HG03575 (cell line): Measurements from ENCODE around the gene WDR77.

Source experiments
- ATAC-seq: cut with Tn5 transposase; IDR thresholded peaks from one replicate; pipeline ENCODE4 v1.9.1; 2021; ENCODE audit not compliant: unreplicated experiment, insufficient number of reproducible peaks, low FRiP score; ENCODE audit errors: extremely low read depth

Gene WDR77

DNA sequence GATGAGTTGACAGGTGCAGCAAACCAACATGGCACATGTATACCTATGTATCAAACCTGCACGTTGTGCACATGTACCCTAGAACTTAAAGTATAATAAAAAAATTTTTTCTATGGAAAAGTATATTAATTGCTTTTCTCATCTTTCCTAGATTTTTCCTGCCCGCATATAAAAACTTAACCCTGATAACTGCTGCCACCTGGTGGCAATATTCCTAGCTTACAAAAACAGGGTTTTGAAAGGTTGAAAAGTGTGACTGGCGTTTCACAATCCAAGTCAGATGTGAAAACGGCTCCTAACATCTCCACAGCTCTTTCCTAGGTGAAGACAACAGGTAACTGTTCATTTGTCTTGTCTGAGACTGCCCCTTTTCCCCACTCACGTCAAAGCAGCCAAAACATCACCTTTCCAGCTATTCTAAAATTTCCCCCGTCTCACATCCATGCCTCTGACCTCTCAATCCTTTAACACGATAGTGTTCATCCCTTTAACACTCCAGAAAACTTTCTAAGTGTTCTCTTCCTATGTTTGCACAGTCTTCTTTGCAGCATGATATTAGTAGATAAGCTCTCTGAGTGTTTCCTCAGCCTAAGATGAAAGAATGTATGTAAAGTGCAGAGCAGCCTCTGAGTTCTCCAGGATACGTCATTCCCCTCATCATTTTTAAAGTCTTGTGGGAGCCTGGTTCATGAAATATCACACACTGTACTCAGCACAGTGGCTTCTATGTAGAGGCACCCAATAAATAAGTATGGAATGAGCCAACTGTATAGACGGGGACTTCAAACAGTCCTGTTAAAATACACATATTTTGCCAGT, 49.1 kb downstream of the WDR77 start:
- ATAC-seq = no peak

- ATAC-seq = no peak
Observed at GRCh38 chr1:111392460-111392945, 56.6 kb downstream of the WDR77 start.

- no peak for ATAC-seq
Observed at GRCh38 chr1:111392042-111392441, 57.0 kb downstream of the WDR77 start.
